Measurements from ENCODE around the gene C8B. TPM values are rescaled to one million over a fixed set of nuclear protein-coding genes. Genes with fewer than 3 reads are reported as not detected.

The C8B gene
- total and polyA plus RNA-seq, 2 of the 13 experiments (the other 11 are each of a cell fraction or from before 2014, with no cell fraction given), result 8.4 to 11.3 TPM

GRCh38 chr1:56958526-56958925, 7.3 kb downstream of the C8B start (continued):
- TF ChIP-seq FOXP1 (IDR thresholded peaks at IDR 0.05) (no peak), FOXP1 (CRISPR knock-in tag; IDR thresholded peaks at IDR 0.05) (no peak), HNRNPL (IDR thresholded peaks at IDR 0.05; ENCODE audit: low read depth, low read length) (no peak), ZNF10 (CRISPR knock-in tag; IDR thresholded peaks at IDR 0.05; ENCODE audit: borderline replicate concordance, low read depth) (no peak), KLF6 (CRISPR knock-in tag; IDR thresholded peaks at IDR 0.05) (no peak)

- intact Hi-C loops (cut with micrococcal nuclease; ENCODE audit: unreplicated experiment), result no loop called here
- Histone ChIP-seq H3K27ac (ENCODE audit: extremely low read length, insufficient read depth, low read length) (no peak overlapping the region), H2AFZ (ENCODE audit: low read length) (no peak overlapping the region), H3K79me2 (ENCODE audit: insufficient read depth, low read length) (no peaks in the 10 kb centered on the region), H3K4me3 (replicated peaks in 1 of 3; ENCODE audit: insufficient read depth in 1 of 3, low read depth in 2 of 3, low read length in 3 of 3) (no peak overlapping the region), H3K4me2 (ENCODE audit: low read depth, low read length) (no peak overlapping the region), H4K20me1 (ENCODE audit: insufficient read depth, low read length) (no peaks in the 10 kb centered on the region), H3K36me3 (replicated peaks in 1 of 2; ENCODE audit: control insufficient read depth in 1 of 2, insufficient read depth in 2 of 2, low read length in 2 of 2) (no peaks in the 10 kb centered on the region), H3K9me3 (ENCODE audit: low read length) (no peaks in the 10 kb centered on the region), H3K4me1 (ENCODE audit: insufficient read depth, low read length) (peaks cover 62% of the 10 kb centered on the region), H3K9ac (ENCODE audit: insufficient read depth, low read depth, low read length) (no peak overlapping the region), H3K27me3 (ENCODE audit: control insufficient read depth in 1 of 2, insufficient read depth in 2 of 2, low read length in 2 of 2) (no peaks in the 10 kb centered on the region)
- ChIA-PET CTCF (ENCODE audit: low intra/inter-chr PET ratio, low total read pairs) (no interaction called here), POLR2A (no interaction called here)
- ATAC-seq, result no peak
- in situ Hi-C loops (cut with HindIII; ENCODE audit: extremely low pct_ligation_motif_present, low pct_unique_long_range_greater_than_20kb), result no loop called here
- WGBS (ENCODE audit: low lambda C conversion rate), result 72% methylated on average over 2 of the region's 3 CpGs
- BruUV-seq (replicated peaks), result no TSS peak
- DNase-seq (ENCODE audit: low spot score), result no peak
- no peak for FAIRE-seq
- TF ChIP-seq ZNF275 (CRISPR knock-in tag; IDR thresholded peaks at IDR 0.05; ENCODE audit: borderline replicate concordance) (no peak), SKI (IDR thresholded peaks at IDR 0.05; ENCODE audit: partially characterized antibody) (no peak), ZNF124 (CRISPR knock-in tag; IDR thresholded peaks at IDR 0.05) (no peak), ZSCAN20 (CRISPR knock-in tag; IDR thresholded peaks at IDR 0.05; ENCODE audit: borderline replicate concordance) (no peak), ZNF318 (CRISPR knock-in tag; IDR thresholded peaks at IDR 0.05) (no peak), ZBTB21 (CRISPR knock-in tag; IDR thresholded peaks at IDR 0.05) (no peak), ZNF784 (CRISPR knock-in tag; IDR thresholded peaks at IDR 0.05; ENCODE audit: borderline replicate concordance) (no peak), KLF15 (CRISPR knock-in tag; IDR thresholded peaks at IDR 0.05; ENCODE audit: borderline replicate concordance) (no peak), ZNF709 (CRISPR knock-in tag; IDR thresholded peaks at IDR 0.05) (no peak)
These were observed 7.9 kb downstream of the C8B start for GRCh38 chr1:56957931-56958330.

Data from HepG2 (cell line).